HG03175 (cell line): ENCODE results near the gene SH3PXD2A.

ENCODE experiments used
- ATAC-seq: cut with Tn5 transposase; IDR thresholded peaks from one replicate; pipeline ENCODE4 v1.9.1; 2021; ENCODE audit warnings: mild to moderate bottlenecking, moderate library complexity; ENCODE audit not compliant: unreplicated experiment

SH3PXD2A gene

GRCh38 chr10:103555325-103555649 lies 300.1 kb downstream of the SH3PXD2A start:
- no peak for ATAC-seq

- ATAC-seq: no peak
Observed at GRCh38 chr10:103554488-103555324, 300.7 kb downstream of the SH3PXD2A start.

GRCh38 chr10:103553743-103554487 lies 301.5 kb downstream of the SH3PXD2A start:
- ATAC-seq: no peak

- ATAC-seq: no peak
Observed at GRCh38 chr10:103552856-103553742, 302.3 kb downstream of the SH3PXD2A start.

- no peak for ATAC-seq
Observed at GRCh38 chr10:103551619-103552602, 303.5 kb downstream of the SH3PXD2A start.

GRCh38 chr10:103550229-103550628 lies 305.1 kb downstream of the SH3PXD2A start:
- no peak for ATAC-seq

GRCh38 chr10:103549349-103549685 lies 306.1 kb downstream of the SH3PXD2A start:
- no peak for ATAC-seq

- no peak for ATAC-seq
Observed at GRCh38 chr10:103548581-103549348, 306.6 kb downstream of the SH3PXD2A start.

- ATAC-seq: no peak
Observed at GRCh38 chr10:103548006-103548405, 307.4 kb downstream of the SH3PXD2A start.

- ATAC-seq: no peak
Observed at GRCh38 chr10:103547391-103547946, 307.9 kb downstream of the SH3PXD2A start.

- ATAC-seq: no peak
Observed at GRCh38 chr10:103546401-103546800, 309.0 kb downstream of the SH3PXD2A start.

GRCh38 chr10:103545771-103546281 lies 309.6 kb downstream of the SH3PXD2A start:
- no peak for ATAC-seq

- no peak for ATAC-seq
Observed at GRCh38 chr10:103545366-103545765, 310.0 kb downstream of the SH3PXD2A start.

GRCh38 chr10:103544657-103545310 lies 310.6 kb downstream of the SH3PXD2A start:
- no peak for ATAC-seq
